ENCODE measurements around the gene SLC6A7.

The SLC6A7 gene

DNA sequence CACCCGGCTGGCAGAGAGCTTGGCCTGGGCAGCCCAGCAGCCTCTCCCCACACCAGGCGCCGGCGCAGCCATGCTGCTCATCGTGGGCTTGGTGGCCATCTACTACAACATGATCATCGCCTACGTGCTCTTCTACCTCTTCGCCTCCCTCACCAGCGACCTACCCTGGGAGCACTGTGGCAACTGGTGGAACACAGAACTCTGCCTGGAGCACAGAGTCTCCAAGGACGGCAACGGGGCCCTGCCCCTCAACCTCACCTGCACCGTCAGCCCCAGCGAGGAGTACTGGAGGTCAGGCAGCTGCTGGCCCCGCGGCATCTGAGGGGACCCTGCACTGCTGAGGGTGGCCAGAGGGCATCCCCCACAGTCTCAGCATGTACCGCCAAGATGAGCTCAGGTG is 7.1 kb downstream of the SLC6A7 start:
- DNase-seq: no peak

DNA sequence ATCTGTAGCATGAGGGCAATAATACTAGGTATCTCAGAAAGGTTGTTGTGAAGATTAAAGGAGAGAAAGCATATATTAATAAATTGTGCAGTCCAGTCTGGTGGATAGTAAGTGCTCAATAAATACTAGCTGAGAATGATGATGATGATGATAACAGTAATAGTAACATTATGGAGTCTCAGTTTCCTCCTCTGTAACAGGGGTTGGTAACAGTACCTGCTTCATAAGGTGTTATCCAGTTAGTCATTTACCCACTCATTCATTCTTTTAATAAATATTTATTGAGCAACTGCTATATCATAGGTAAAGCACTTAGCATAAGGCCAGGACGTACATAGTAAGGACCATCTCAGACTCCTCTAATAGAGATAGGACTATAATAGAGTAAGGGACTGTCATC is 7.6 kb downstream of the SLC6A7 start:
- no peak for DNase-seq

DNA sequence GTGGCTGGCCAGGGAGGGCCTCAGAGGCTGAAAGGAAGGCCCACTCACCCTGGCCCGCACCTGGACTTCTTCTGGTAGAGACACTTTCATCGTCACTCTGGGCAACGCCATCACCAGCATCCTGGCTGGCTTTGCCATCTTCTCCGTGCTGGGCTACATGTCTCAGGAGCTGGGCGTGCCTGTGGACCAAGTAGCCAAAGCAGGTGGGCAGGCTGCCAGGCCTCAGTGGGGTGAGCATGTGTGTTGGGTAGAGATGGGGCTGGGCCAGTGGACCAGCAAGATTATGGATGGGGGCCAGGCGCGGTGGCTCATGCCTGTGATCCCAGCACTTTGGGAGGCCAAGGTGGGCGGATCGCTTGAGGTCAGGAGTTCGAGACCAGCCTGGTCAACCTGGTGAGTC is 12.6 kb downstream of the SLC6A7 start:
- DNase-seq: no peak

DNA sequence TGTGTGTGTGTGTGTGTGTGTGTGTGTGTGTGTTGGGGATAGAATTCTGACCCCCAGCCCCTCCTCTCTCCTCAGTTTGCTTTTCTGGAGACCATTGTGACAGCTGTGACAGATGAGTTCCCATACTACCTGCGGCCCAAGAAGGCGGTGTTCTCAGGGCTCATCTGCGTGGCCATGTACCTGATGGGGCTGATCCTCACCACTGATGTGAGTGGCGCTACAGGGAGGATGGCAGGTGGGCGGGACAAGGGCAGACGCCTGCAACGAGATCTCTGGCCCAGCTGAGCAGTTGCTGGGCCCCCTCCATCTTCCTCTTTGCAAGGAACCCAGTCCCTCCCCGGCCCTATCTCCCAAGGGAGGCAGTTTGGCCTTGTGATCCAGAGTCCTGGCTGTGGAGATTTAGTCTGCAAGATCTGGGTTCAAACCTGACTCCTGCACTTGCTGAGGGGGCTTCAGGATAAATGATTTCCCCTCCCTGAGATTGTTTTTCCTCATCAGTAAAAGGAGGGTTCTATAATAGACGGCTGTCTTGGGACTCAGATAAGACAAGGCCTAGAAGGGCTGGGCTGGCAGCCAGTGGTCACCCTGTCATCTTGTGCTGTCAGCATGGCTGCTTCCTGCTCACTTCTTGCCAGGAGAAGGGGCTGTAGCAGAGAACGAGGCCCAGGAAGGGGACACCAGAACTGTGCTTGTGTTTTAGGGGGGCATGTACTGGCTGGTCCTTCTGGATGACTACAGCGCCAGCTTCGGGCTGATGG is 14.1 kb downstream of the SLC6A7 start:
- DNase-seq: no peak

DNA sequence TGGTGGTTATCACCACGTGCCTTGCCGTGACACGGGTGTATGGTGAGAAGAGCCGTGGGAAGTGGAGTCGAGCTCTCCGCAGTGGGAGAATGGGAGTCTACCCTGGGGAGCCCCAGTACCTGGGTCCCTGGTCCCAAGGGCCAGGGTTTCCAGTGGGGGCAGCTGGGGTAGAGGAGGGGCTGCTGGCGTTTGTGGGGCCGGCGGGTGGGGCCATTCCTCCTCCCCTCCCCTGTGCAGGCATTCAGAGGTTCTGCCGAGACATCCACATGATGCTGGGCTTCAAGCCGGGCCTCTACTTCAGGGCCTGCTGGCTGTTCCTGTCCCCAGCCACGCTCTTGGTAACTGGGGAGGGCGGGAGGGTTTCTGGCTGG is 14.7 kb downstream of the SLC6A7 start:
- DNase-seq: no peak

DNA sequence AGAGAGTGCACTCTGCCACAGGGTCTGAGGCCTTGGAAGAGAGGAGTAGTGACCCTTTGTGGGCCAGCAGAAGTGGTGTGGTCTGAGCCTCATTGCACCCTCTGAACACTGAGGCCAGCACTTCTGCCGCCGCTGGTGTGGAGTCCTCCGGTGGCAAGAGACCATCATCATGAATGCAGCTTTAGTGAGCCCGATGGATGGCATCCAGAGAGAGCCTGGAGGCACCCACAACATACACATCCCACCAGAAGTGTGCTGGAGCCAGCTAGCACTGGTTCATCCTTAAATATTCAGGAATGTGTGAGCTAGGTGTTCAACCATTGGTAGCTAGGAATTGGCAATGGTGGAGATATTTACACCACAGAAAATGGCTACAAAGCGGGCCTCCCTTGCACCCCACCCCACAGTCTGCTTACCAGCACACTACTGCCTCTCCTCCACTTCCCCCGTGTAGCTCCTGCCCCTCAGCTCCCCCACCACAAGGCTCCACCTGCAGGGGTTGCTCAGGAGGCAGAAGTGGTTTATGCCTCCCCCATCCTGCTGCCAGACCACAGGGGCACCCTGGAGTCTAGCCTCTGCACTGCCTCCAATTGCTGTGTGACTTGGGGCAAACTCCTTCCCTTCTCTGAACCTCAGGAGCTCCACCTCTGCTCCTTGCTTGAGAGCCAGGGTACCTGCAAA is 16.4 kb downstream of the SLC6A7 start:
- no peak for DNase-seq

DNA sequence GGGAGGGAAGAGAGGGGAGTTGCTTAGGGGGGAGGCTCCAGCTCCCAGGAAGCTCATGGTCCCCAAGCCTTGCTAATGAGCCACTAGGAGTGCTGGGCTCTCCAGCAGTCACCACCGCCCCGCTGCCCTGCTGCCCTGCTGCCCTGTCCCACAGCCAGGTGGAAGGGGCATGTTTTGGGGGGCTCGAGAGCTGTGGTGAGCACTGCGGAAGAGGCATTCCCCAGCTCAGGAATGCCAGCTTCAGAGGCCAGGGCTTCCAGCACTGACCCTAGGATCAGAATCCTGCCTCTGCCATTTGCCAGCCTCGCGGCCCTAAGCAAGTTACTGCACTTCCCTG is 16.9 kb downstream of the SLC6A7 start:
- no peak for DNase-seq

DNA sequence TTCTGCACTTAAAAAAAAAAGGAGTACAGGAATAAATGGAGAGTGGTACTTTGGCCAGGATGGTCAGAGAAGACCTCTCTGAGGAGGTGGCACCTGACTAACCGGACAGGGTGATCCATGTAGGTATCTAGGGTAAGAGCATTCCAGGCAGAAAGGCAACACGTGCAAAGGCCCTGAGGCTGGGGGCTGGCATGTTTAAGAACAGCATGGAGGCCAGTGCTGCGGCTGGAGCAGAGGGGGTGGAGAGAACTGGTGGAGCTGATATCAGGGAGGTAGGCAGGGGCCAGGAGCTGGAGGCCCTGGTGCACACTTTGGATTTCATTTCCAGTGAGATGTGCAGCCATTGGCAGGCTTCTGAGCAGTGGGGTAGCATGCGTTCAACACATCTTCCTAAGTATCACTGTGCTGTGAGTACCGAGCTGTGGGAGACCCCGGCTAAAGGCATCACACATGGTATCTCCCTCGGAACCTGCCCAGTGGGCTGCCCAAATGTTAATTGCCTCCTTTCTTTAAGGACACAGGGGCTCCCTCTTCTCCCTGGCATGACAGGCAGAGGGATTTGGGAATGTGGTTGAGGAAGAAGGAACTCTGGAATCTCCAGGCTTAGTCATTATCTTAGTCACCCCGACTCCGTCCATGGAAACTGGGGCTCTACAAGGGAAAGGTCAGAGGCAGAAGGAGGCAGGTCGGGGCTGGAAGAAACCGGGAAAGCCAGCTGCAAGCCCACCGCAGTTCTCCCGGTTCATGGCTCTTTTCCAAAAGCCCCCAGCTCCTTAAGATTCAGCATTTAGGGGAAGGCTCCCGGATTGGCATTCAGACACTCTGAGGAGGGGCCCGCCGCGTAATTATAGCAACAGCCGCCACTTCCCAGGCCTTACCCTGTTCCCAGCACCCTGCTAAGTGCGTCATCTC is 18.6 kb downstream of the SLC6A7 start:
- no peak for DNase-seq

DNA sequence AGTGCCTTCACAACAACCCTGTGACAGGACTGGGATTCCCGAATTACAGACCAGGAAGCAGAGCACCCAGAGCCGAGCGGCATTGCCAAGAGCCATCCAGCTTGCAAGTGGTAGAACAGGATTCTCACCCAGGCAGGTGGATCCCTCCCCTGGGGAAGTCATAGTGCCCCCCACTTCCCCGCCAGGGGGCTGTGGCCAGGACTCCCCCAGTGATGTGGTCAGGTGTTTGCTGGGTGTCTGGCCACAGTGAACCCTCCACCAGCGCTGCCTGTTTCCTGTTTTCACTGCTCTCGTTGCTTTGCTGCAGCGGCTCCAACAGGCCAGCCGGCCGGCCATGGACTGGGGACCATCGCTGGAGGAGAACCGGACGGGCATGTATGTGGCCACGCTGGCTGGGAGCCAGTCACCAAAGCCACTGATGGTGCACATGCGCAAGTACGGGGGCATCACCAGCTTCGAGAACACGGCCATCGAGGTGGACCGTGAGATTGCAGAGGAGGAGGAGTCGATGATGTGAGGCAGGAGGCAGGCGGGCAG is 19.3 kb downstream of the SLC6A7 start:
- peak in 1 of 2 donors; percentile 37 for DNase-seq

DNA sequence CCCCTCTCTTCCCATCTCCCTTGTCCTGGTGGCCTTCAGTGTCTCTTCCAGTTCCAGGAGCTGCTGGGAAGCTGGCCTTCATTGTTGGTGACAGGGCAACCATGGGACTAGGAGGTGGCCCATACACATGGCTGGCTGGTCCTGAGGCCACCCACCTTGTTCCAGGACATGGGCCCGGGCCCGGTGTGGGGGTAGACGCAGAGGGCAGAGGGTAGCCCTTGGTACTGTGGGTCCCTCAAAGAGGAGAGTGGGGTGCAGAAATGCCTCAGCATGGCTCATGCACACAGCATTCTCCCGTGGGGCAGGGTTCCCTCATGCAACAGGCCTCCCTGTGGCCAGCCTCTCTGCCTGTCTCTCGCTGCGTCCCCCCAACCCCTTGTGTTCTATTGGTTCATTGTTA is 20.8 kb downstream of the SLC6A7 start:
- DNase-seq: no peak

DNA sequence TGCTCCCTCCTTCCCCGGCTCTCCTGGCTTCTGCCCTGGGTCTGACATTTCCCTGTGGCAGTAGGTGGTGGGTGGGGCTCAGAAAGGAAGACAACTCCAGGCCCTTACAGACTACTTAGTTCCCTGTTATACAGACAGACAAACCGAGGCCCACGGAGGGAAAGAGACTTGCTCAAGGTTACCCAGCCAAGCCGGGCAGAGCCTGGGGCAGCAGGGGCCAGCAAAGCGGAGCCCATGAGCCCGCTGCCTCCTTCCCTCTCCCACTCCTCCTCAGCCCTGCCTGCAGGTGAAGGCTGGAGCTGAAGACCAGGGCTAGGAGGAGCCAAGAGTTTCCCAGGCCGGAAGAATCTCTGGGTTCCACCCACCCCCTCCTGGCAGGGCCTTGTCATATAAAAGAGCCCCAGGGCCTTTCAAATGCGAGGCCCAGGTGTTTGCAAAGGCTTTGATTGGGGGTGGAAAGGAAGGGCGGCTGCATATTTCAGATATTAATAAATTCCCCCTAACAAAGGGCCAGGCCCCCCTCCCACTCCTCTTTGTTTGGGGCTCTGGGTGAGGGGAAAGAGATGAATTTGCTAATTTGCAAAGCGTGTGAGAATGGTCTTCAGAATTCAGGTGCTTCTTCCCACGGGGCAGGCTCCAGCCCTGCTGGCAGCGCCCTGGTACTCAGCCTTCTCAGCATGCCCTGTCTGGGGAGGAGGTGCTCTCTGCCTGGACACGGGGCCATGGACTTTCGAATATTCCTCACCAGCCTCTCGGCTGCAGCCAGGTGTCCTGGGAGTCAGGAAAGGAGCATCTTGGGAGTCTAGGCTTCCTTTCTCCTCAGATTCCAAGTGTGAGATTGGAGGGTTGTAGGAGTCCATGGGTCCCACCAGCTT is 21.5 kb downstream of the SLC6A7 start:
- DNase-seq: no peak

DNA sequence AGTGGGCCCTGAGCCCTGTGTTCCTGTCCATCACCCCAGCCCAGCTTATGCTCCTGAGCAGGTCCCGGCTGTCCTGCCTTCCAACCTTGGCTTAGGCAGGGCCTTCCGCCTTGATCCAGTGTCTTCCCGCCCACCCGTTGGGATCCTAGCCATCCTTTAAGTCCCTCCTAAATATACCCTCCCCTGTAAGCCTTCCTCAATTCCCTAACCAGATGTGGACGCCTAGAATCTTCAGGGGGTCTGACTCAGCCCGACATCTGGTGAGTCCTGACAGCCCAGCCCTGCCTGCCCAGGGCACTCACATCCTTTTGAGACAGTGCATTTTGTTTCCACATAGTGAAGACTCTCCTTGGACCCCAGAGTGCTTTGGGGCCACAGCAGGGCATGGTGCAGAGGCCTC is 23.7 kb downstream of the SLC6A7 start:
- no peak for DNase-seq

DNA sequence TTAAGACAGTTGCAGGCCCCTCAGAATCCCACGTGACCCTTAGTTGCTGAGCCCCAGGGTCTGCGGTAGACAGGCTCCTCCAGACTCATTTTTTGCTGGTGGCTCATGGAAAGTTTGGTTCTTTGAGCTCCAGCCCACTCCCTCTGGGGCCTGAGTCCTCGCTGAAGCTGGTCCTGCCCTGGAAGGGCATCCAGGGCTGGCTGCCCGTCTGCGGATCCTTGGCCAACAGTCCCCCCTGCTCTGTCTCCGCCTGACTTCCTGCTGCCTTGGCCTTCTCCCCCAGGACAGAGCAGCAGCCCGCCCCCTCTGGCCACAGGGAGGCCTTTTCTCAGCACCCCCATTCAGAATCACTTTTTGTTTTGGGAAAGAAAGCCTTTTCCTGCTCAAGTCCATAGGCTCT is 24.4 kb downstream of the SLC6A7 start:
- DNase-seq: no peak

DNA sequence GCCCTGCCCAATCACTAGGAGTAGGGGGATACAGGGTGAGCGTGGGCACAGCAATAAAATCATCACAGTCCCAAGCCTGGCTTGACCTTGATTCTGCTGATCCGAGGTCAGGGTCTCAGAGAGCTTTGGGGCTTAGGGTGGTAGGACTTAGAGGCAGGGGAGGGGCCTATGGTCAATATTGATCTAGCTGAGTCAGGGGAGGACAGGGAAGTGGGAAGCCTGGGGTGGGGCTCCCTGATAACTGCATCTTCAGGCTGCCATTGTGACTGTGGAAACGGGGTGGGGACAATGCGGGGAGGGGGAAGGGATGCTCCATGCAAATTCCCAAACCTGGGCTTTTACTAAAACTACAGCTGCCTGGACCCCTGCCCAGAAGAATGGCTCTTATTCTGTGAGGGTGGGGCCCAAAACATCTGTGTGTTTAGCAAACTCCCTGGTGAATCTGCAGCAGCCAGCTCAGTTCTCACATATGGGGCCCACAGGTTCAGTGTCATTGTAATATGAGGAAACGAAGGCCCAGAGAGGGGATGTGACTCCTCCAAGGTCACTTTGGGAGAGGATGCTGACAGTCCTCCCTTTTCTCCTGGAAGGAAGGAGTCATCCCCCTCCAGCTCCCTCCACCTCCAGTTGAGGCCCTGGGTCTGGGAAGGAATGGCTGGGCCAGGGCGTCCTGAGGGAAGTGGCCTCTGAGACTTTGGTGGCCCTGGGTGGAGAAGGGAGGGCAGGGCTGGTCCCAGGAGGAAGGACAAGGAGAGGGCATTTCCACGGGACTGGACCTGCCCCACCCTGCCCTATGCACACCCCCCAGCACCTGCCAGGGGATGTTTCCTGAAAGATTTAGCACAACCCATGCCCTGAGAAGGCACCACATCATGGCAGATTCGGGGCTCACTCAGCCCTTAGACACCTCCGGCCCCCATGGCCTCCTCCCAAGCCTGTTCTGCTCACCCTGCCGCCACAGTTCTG is 26.4 kb downstream of the SLC6A7 start:
- no peak for DNase-seq

DNA sequence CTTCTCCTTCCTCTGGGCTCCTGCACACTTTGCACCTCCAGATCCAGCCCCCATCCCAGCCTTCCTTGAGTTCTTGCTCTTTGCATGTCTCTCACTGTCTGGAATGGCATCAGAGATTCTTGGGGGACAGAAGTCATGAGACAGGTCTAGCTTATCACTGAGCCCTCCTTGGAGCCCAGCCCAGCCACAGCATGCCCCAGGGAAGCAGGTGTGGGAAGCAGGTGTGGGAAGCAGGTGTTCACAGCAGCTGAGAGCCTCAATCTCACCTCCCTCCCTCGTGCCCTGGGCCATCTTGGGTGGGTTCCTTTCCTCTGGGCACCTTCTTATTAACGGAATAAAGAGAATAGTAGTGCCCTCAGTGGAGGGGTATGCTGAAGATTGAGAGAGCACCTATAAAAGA is 27.2 kb downstream of the SLC6A7 start:
- no peak for DNase-seq

DNA sequence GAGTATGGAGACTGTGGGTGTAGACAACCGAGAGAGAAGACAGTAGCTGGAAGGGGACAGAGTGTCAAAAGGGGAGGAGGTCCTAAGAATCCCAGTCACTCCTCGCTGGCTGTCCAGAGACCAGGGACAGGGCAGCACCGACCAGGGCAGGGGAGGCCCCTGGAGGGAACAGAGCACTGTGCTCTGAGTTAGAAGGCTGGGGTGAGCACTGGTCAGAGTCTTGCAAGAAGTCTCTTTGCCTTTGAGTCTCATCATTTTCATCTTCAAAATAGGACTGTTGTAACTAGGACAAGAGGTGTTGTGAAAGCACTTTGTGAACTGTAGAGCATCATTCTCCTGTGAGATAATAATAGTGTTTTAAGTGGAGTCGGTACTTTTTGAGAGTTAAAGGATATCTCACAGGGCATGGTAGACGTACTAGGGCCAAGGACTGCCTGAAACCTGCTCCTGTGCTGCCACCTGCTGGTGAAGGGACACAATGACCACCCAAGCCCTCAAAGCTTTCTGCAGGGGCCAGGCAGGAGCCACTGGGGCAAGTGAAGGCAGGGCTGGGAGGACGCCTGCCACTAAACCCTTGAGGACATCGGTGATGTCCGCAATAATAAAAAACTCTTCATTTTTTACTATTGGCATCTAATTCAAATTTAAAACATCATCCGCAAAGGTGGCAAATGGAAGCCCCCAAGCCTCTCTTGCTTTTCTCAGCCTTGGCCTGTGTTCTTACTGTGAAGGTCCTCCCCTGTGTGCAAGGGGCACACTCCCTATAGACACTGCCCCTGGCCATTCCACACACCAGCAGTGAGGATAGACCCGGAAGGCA is 28.2 kb downstream of the SLC6A7 start:
- peak; percentile 57 to 72 for DNase-seq

DNA sequence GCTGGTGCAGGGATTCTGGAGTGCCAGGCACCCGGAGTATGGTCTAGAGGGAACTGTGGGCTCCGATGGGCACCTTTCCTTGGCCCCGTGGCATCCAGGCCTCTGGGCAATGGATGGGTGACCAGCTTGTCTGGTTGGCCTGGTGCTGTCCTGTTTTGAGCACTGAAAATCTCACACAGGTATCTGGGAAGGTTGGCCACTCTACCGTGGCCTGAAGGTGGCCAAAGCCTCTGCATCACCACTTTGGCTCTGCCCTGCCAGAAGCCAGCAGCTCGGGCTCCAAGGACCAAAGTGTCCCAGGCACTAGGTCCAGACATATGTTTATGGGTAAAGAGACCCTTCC is 28.8 kb downstream of the SLC6A7 start:
- DNase-seq: no peak

DNA sequence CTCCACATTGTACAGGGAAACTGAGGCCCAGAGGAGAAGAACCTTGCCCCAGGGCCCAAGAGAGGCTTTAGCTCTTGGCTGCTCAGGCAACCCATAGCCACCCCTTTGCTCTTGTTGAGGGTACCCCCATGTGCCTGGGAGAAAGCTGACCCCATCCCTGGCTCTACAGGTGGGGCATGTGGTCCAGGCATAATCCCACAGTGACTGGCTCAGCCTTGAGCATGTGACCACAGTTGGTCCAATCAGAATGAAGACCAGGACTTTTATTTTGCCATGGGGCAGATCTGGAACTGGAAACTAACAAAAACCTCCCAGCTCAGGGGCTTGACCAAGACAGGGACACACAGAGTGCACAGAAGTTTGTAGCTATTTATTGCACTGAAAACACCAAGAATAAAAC is 29.3 kb downstream of the SLC6A7 start:
- no peak for DNase-seq

DNA sequence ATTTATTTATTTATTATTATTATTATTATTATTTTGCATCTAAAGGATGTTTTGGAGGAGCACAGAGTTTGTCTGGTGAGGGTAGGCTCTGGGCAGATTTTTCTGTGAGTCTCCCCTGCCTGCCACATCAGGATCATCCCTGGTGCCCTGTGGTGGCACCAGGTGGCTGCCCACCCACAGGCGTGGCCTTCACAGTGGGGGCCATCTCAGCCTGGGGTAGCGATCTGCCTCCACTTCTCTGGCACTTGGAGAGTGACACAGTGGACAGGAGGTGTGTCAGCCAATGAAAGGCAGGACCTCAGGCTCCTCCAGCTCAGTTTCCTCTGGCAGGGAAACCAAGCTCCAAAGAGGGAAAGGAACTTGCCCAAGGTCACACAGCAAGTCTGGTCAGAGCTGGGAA is 30.0 kb downstream of the SLC6A7 start:
- DNase-seq: no peak

DNA sequence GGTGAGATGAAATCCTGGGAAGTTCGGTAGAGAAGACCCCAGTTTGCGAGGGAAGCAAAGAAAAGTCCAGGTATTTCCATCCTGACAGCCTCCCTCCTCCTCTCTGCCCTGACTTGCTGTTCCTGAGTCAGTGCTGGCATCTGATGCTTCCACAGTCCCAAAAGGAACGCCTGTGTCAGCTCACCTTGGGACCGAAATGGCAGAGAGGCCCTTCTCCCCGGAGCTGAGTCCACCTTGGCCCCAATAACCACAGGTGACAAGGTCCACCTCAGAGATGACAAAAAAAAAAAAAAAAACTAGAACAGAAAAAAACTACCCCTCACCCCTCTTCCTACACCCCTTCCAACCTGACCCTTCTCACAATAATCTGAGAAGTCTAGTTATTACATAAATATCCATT is 31.6 kb downstream of the SLC6A7 start:
- no peak for DNase-seq

DNA sequence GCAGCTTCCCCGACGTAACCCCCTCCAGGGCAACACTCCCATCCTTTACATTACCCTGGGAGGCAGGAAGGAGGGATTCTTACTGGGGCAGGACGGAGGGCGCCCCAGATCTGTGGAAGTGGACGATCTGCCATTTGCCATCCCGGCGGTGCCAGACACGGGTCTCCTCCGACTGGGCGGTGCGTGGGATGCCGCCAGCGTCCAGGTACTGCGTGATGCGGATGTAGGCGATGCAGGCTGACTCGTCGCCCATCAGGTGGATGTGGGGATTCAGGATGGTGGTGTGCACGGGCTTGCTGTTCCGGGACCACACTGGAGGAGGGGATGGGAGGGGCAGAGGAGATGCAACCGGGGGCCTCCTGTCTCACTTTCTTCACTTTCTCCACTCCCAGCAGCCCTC is 33.0 kb downstream of the SLC6A7 start:
- DNase-seq: no peak
